IPS DF 19.7 (cell line): ENCODE data around the gene SNRPD2.
A peak's percentile ranks its signal among the peaks of the same experiment; 100 is the strongest.
"Not testable (repeated sequence)": the region's sequence is repeated elsewhere in the genome, so short reads cannot be mapped to it uniquely, and the experiment has no call there.

Experiments
- DNase-seq: peaks from one replicate; pipeline ENCODE4 v3.0.0-alpha.2; 2013; ENCODE audit warnings: low read depth, low spot score

The SNRPD2 gene

DNA sequence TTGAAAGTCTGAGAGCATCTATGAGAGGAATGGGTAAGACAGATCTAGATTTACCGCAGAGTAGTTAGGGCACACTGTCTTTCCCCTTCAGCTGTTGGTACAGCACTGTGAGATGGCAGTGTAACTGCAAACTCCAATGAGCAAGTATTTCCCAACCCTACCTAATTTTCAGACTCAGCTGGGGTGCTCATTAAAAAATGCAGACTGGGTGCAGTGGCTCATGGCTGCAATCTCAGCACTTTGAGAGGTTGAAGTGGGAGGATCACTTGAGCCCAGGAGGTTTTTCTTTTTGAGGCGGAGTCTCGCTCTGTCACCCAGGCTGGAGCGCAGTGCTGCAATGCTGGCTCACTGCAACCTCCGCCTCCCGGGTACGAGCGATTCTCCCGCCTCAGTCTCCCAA is 13.4 kb upstream of the SNRPD2 start:
- no peak for DNase-seq

DNA sequence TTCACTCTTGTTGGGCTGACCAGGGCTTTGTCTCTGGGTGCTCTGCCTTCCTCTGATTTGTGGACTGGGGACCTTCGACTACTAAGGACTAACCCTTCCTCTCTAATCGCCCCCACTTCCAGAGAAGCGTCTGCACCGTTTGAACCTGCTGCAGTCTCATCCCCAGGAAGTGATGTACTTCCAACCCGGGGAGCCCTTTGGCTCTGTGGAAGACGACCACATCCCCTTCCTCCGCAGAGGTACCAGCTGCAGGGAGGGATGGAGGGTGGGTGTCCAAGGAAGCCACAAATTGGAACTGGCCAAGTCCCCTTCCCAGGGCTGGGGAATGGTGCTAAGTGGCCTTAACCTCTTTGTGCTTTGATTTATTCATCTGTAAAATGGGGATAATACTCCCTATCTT is 9.9 kb upstream of the SNRPD2 start:
- no peak for DNase-seq

DNA sequence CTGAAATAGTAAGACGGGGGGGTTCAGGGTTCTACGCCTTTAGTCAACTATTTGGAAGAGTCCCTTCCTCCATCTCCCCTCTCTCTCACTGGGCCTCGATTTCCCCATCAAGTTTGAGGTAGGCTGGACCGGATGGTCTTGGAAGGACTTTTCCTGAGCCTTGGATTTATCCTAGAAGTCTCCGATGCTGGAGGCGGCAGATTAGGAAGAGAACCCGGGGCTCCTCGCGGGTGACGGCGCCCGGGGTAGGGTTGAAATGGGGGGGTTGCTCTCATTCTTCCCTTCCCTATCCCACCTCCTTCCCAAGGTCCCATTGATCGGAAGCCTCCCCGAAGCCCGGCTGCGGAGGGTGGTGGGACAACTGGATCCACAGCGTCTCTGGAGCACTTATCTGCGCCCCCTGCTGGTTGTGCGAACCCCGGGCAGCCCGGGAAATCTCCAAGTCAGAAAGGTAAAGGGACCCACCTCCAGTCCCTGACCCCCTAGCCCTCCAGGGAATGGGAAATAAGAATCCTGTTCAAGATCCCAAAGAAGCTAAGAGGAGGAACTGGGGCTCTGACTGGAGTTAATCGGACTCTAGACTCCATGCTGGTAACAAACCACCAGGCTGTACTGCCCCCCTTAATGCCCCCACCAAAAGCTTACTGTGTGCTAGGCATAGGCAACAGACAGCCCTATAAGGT is 1.5 kb upstream of the SNRPD2 start:
- DNase-seq = no peak

DNA sequence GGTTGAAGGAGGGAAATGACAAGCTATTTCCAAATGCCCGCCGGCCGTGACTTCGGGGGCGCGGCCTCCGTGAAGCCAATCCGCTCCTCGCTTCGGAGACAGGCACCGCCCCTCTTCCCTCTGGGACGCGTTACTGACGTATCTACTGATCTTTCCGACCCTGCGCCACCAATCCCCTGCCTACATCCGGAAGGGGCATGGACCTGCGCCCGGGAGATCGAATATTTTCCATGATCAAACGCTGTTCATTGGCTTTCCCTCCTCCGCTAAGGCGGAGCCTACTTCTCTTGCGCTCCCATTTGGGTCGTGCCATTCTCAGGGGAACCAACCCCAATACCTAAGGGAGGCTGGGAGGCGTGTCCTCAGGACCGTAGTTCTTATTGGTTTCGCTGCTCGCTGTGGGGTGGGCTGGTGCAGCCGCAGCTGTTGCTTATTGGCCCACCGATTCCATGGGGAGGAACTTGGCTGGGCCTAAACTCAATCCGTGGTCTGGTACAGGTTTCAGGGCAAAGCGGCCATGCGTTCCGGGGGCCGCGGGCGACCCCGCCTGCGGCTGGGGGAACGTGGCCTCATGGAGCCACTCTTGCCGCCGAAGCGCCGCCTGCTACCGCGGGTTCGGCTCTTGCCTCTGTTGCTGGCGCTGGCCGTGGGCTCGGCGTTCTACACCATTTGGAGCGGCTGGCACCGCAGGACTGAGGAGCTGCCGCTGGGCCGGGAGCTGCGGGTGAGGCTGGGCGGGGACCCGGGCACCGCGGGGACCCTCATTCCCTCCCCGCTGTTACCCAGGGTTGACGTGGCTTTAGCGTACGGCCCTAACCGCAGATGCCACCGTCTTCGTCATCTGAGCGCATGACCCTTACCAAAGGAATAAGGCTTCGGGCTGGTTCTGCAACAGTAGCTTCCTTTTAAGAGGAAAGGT is 693 bp upstream of the SNRPD2 start, which contains the start of gene QPCTL:
Gene QPCTL (plus strand): TSS at position 480 of the 919 bp plus-strand sequence. CDS start 38 bp downstream, at position 518.
- peak; percentile 99 for DNase-seq

DNA sequence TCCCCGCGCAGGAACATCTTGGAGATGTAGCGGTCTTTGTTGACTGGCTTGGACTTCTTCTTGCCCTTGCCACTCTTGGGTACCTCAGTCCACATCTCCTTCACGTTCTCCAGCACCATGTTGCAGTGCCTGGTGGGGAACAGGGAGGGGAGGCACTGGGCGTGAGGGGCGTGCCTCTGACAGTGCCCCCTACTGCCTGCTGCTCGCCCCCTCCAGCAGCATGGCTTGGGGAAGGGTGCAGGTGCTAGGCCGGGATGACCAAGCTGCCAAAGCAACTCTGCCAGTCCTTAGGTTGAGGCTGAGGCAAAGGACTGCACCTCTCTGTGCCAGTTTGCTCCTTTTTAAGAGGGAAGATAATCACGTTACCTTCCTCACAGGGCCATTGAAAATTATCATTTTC is 4.2 kb downstream of the SNRPD2 start:
- no peak for DNase-seq

DNA sequence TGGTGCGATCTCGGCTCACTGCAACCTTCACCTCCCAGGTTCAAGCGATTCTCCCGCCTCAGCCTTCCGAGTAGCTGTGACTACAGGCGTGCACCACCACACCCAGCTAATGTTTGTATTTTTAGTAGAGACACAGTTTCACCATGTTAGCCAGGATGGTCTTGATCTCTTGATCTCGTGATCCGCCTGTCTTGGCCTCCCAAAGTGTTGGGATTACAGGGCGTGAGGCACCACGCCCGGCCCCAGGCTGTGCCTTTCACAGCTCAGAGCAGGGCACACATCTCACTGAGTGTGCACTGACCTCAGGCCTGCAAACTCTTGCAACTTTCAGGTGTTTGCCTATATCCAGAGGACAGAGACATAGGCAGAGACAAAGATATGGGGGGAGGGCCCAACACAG is 6.7 kb downstream of the SNRPD2 start:
- not testable (repeated sequence) for DNase-seq

DNA sequence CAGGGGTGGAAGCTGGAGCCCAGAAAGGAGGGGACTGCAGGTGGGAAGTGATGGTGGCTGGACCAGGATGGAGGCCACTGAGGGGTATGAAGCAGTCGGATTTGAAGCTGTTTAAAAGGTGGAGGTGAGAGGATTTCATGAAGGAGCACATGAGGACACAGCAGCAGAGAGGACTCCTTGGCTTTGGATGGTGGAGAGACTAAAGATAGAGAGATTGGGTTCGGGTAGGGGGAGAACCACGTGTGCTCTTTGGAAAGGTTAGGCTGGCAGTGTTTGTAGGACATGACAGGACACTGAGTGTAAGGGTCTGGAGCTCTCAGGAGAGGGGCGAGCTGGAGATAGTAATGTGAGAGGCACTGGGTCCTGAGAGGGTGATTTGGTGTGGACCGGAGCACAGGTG is 8.8 kb downstream of the SNRPD2 start:
- no peak for DNase-seq

DNA sequence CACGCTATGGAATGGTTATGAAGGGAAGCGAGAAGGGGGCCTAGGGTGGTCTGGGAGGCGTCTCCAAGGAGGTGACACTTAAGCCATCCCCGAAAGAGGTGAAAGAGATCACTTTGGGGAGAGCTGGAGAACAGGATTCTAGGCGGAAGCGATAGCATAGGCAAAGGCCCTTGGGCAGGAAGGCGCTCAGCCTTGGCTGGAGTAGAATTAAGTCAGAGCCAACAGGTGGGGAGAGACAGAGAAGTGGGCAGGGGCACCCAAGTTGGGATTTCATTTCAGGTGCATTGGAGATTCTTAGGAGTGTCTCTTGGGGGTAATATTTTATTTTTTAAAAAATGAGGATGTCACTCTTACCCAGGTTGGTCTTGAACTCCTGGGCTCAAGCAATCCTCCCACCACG is 9.6 kb downstream of the SNRPD2 start:
- no peak for DNase-seq

DNA sequence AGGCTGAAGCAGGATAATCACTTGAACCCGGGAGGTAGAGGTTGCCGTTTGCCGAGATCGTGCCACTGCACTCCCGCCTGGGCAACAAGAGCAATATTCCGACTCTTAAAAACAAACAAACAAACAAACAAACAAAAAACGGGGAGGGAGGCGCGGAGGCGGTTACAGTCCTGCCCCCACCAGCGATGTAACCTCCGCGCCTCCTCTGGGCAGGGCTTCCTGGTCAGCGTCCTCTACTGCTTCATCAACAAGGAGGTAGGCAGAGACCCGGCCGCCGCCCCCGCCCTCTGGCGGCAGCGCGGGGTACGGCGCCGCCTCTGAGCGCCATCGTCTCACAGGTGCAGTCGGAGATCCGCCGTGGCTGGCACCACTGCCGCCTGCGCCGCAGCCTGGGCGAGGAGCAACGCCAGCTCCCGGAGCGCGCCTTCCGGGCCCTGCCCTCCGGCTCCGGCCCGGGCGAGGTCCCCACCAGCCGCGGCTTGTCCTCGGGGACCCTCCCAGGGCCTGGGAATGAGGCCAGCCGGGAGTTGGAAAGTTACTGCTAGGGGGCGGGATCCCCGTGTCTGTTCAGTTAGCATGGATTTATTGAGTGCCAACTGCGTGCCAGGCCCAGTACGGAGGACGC is 10.2 kb downstream of the SNRPD2 start:
- DNase-seq = no peak

DNA sequence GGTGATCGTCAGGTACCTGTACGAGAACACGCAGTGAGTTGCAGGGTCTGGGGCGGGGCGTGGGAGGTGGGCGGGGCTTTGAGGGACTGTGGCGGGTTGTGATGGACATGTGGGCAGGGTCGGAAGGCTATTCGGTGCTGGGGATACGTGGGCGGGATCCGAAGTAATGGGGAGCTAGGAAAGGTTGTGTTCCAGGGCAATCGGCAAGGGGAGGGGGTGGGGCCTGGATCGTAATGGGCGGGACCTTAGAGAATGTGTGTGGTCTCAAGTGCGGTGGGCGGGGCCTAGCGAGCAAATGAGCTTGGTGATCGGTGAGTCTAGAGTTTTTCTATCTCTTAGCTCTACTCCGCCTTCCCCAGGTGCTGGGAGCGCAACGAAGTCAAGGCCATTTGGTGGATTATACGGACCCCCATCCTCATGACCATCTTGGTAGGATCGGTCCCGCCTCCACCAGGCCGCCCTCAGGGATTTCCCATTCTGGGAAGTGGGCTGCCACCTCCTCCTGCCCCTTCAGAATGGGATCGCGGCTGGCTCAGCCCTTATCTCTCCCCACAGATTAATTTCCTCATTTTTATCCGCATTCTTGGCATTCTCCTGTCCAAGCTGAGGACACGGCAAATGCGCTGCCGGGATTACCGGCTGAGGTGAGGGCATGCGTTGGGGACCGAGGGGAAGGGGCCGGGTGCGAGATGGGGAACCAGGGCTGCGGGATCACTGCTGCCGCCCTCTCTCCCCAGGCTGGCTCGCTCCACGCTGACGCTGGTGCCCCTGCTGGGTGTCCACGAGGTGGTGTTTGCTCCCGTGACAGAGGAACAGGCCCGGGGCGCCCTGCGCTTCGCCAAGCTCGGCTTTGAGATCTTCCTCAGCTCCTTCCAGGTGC is 14.2 kb downstream of the SNRPD2 start:
- DNase-seq = peak; percentile 96

DNA sequence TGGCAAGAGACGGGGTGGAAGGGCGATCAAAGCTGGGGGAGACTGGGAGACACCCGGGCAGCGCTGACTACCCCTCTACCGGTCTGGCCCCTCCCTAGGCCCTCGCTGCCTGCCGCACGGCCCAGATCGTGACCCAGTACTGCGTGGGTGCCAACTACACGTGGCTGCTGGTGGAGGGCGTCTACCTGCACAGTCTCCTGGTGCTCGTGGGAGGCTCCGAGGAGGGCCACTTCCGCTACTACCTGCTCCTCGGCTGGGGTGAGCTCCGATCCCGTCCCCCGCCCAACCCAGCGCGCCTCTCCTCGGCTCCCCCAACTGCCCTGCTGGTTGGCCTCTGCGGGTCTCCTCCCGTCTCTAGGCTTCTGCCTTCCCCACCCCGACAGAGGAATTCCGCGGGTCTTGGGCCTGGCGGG is 14.9 kb downstream of the SNRPD2 start:
- no peak for DNase-seq

DNA sequence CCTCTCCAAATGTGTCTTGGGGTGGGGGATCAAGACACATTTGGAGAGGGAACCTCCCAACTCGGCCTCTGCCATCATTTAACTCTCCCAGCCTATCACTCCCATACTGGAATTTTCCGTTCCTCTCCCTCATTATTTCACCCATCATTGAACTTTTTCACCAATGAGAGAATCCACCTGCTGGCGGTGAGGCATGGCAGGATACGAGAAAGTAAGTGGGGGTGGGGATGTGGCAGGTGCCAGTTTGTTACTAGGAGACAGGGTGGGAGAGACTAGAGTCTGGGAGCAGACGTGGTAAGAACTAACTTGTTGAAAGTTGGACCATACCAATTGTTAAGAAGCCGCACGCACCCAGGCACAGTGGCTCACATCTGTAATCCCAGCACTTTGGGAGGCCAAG is 16.8 kb downstream of the SNRPD2 start:
- no peak for DNase-seq

DNA sequence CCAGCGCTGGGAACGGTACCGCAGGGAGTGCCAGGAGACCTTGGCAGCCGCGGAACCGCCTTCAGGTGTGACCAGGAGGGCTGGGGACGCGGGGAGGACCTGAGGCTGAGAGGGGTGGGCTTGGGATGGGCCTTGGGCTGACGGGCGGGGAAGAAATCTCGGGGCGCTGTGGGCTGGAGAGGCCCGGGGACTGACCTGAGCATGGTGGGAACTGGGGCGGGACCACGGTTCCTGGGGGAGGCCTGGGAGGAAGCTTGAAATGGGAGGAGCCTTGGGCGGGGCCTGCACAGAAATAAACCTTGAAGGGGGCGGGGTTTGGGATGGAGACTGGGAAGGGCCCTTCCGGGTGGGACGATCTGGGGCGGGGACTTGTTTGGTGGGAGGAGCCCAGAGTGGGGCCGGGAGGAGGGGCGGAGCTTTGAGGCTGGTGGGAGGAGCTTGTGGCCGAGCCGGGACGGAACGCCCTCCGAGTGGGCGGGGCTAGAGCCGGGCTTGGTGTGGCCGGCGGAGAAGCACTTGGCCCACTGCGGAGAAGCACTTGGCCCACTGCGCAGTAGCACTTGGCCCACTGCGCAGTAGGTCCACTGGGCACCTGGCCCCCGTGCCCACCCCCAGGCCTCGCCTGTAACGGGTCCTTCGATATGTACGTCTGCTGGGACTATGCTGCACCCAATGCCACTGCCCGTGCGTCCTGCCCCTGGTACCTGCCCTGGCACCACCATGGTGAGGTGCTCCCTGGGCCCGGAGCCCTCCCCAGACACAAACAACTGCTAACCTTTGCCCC is 20.9 kb downstream of the SNRPD2 start:
- DNase-seq = no peak

DNA sequence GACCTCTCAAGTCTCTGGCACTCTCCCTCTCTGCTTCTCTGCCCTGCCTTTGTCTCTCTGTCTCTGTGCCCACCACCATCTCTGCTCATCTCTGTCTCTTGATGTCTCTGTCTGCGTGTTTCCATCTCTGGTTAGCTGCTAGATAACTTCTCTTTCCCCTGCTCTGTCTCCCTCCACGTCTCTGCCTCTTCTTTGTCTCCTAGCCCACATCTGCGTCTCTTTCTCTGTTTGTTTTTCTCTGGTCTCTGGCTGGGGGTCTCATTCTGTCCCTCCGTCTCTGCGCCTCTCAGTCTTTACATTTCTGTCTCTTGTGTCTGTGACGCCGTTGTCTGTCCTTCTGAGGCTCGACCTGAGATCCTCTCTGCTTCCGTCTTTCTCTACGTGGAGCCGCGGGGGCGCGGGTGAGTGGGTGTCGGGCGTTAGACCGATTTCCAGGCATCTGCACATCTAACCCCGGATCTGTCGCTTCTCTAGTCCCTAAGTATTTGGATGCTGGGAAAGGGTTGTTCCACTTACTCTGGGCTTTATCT is 23.3 kb downstream of the SNRPD2 start:
- DNase-seq = no peak

DNA sequence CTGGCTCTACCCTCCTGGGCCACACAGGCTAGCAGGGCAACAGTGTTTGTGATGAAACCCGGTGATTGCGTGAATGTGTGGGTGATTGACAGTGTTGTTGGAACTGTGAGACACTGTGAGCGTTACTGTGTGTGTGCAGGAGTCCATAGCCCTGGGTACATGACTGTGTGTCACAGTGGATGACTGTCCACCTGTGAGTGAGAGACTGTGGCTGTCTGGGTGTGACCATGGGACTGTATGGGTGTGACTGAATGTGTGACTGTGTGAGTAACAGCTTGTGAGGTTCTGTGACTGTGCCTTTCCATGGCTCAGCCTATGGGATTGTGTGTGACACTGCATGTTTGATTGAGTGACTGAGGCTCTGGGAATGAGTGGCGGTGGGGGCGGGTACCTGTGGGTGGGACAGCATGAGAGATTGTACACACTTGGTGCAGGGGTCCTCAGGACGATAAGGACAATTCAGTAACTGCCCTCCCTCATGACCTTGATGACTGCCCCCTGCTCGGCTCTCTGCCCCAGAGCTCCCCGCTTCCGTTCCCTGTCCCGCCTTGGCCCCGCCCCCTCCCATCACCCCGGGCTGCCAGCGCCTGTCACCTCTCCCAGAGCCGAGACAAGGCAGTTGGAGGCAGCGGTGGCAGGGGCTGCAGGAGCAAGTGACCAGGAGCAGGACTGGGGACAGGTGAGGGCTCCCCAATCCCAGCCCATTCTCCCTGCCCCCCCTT is 24.0 kb downstream of the SNRPD2 start, which contains the start of gene GIPR:
Gene GIPR (plus strand): TSS at position 602 of the 722 bp plus-strand sequence. CDS start 1,300 bp downstream, outside the sequence.
- DNase-seq = no peak

DNA sequence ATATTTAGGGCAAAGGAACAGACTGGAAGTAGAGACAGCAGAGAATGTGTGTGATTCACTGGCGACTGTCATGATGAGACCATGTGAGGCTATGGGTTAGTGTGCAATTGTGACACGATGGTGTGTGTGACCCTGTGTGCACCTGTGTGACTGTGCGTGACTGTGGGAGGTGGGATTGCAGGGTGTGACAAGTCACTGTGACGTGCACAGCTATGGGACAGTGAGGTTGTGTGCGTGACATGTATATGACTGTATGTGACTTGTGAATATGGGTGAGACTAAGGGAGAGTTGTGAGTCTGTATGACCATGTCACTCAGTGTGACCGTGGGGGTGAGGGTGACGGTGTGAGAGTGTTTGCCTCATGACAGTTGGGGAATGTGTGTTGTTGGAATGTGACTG is 27.2 kb downstream of the SNRPD2 start:
- no peak for DNase-seq

DNA sequence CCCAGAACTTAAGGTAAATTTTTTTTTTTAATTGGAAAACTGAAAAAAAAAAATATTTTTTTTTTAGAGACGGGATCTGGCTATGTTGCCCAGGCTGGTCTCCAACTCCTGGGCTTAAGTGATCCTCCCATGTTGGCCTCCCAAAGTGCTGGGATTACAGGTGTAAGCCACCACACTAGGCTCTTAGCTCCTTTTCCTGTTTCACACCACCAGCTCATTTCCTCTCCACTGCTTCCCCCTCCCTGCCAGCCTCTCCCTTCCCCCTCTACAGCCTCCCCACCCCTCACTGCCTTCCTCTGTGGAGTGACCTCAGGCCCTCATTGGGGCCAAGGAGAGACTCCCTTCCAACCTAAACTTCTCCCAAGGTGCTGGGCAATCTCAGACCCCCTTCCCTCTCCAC is 28.0 kb downstream of the SNRPD2 start:
- no peak for DNase-seq

DNA sequence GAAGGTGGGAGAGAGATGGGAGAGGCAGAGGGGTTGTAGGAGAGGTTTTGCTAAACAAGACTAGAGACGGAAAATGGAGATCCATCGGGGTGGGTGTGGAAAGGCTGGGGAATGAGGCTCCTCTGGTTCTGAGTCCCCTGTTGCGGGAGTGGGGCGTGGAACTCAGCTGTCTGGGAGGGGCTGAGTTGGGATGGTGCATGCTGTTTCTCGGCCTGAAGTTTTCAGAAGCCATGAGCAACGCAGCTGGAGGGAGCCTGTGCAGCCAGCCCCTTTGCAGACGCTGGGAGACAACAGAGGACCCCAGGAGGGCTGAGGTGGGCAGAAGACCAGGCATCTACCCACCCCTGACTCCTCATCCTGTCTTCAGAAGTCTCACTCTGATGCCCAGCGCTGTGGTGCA is 31.1 kb downstream of the SNRPD2 start:
- no peak for DNase-seq

DNA sequence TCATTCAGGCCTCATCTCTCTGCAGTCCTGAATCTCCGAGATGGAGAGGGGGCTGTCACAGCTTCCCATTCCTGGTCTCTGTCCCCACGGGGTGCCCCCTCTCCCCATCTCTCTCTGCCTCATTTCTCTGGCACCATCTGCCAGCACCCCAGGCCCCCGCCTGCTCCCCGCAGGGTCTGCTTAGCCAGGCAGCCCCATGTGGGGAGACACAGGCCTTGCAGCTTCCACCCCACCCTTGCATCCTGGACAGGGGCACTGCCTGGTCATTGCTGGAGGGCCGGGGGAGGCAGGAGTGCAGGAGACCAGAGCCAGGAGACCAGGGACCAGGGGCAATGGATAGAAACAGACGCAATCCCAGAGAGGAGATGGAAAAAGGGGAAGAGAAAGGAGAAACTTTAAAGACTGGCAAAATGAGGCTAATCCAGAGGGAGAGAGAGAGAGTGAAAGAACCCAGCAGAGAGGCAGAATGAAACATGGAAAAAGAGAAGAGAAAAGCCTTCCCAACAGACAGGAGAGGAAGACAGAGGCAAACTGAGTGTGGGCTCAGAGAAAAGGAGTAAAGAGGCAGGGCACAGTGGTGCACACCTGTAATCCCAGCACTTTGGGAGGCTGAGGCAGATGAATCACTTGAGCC is 32.5 kb downstream of the SNRPD2 start:
- DNase-seq = no peak
